Large intestine (tissue), 3 donors: ENCODE results near the gene BLMH. TPM values are rescaled to one million over a fixed set of nuclear protein-coding genes. Genes with fewer than 3 reads are reported as not detected.

Experiments
- DNase-seq, 2 donors: peaks; one replicate each; pipeline versions ENCODE4 v3.0.0 to v3.0.0-alpha.2; 2013
- H3K27ac ChIP-seq: one replicate; pipeline ENCODE4 v1.5.1; 2013; ENCODE audit warnings: low read length
- H3K27me3 ChIP-seq: 2 replicates; pipeline ENCODE4 v1.6.1; 2013; ENCODE audit warnings: low read length; ENCODE audit not compliant: control insufficient read depth, insufficient read depth
- H3K36me3 ChIP-seq: 2 replicates; pipeline ENCODE4 v1.6.1; 2013; ENCODE audit warnings: low read length; ENCODE audit not compliant: control insufficient read depth, insufficient read depth
- H3K4me1 ChIP-seq: one replicate; pipeline ENCODE4 v1.6.1; 2013; ENCODE audit warnings: low read length; ENCODE audit not compliant: control insufficient read depth, insufficient read depth
- H3K4me3 ChIP-seq: one replicate; pipeline ENCODE4 v1.5.1; 2013; ENCODE audit warnings: low read length
- H3K9me3 ChIP-seq: one replicate; pipeline ENCODE4 v1.6.1; 2013; ENCODE audit warnings: mild to moderate bottlenecking, low read depth, low read length, moderate library complexity; ENCODE audit not compliant: control insufficient read depth
- WGBS: methylation state at CpG from one replicate; pipeline ENCODE4 v1.1.5; 2013; ENCODE audit warnings: low lambda C conversion rate; ENCODE audit not compliant: insufficient coverage; 5-methylcytosine and 5-hydroxymethylcytosine counted together
- polyA plus RNA-seq: library from polyadenylated mRNA; unstranded; fragments of 120-200 nt; gene quantifications from one replicate; pipeline ENCODE4 v1.2.1, GENCODE V29; 2013

The BLMH gene
- polyA plus RNA-seq, 1 donor: 50.1 TPM

DNA sequence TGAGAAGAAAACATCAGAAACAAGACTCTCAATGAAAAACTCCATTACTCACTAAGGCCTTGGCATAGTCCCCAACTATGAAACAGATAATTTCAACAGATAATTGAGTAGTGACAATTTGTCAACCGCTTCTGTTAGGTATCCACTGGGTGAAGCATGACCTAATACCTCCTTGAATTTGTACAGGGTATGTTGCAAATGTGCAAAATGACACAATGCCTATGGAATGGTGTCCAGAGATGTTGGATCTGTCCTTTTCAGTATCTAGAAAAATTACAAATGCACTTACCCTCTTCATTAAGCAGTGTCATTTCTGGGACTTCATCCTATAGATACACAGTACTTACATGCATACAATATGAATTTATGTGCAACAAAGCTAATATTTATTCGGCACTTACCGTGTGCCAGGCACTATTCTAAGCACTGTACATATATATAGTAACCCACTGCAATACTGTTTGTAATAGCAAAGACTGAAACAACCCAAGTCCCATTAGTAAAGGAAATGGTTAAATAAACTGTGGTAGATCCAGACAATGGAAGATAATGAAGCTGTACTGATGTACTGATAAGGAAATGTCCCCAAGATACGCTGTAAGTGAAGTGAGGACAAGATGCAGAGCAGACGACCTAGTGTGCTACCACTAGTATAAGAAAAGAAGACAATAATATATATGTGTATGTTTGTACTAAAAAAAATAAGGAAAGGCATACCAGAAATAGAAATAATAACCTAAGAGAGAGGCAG lies 34.8 kb downstream of the BLMH start:
- WGBS: 33% methylated on average over 2 of the region's 5 CpGs
- no peaks in the 10 kb centered on the region for H3K27me3 ChIP-seq
- H3K4me1 ChIP-seq: no peaks in the 10 kb centered on the region
- DNase-seq: no peak
- H3K27ac ChIP-seq: no peak overlapping the region
- H3K4me3 ChIP-seq: no peak overlapping the region
- H3K36me3 ChIP-seq: peaks cover 60% of the 10 kb centered on the region
- H3K9me3 ChIP-seq: no peaks in the 10 kb centered on the region

DNA sequence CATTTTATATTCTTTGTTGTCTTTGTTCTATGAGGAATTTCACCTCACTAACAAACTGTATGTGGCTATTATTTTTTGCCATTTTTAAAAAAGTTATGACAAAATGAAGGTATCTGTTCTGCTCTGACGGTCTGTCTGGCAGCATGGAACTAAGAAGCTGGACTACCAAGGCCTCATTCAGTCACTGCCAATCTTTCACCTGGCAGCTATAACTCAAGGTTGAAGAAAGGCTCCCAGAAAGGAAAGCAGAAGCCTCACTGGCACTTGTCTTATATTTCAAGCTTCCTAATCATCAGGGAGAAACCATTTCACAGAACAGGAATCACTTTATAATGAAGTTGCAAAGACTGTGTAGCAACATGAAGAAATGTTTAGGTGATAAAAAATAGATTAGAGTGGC lies 37.6 kb downstream of the BLMH start:
- no peaks in the 10 kb centered on the region for H3K9me3 ChIP-seq
- H3K4me3 ChIP-seq: no peak overlapping the region
- no peak for DNase-seq
- H3K27ac ChIP-seq: no peak overlapping the region
- WGBS: no CpG with 5 or more reads among the region's 1 CpG
- H3K36me3 ChIP-seq: peaks cover 52% of the 10 kb centered on the region
- no peaks in the 10 kb centered on the region for H3K4me1 ChIP-seq
- H3K27me3 ChIP-seq: no peaks in the 10 kb centered on the region

DNA sequence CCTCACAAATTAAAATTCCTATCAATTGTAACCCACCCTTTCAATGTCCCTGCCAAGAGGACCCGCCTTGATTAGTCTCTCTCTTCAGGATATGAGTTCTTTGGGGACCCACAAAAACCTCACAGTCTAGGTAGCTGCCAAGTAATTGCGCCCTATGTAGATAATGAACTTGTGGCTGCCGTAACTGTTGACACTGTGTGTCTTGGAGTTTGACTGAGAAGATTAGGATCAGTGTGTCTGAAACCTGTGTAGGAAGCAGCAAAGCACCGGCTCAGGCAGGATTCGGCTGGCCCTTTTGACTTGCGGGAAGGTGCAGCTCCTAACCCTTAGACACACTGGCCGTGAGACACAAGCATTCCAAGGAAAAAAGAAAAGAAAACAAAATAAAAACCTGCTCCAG lies 38.4 kb downstream of the BLMH start:
- WGBS: 0% methylated on average over 1 of the region's 7 CpGs
- no peak overlapping the region for H3K4me3 ChIP-seq
- DNase-seq: no peak
- no peaks in the 10 kb centered on the region for H3K4me1 ChIP-seq
- no peaks in the 10 kb centered on the region for H3K27me3 ChIP-seq
- H3K36me3 ChIP-seq: peaks cover 51% of the 10 kb centered on the region
- no peak overlapping the region for H3K27ac ChIP-seq
- no peaks in the 10 kb centered on the region for H3K9me3 ChIP-seq

DNA sequence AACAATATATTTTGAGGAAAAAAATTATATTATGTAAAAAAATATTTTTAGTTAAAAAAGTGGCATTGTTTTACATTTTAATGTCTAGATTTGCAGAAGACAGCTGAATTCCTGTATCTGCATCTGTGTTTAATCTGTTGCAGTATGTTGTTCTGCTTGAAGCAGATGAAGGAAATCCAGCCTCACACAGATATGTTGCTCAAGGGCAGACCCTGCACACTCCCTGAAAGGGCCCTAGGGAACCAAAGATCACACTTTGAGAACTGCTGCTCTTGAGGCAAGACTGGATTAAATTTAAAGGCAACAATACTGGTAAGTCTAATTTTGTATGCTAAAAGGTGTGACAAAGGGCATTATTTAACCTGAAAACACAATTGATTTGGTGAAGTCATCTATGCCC lies 39.8 kb downstream of the BLMH start:
- no peak for DNase-seq
- Histone ChIP-seq H3K36me3 (peaks cover 49% of the 10 kb centered on the region), H3K4me1 (no peaks in the 10 kb centered on the region), H3K27ac (no peak overlapping the region), H3K27me3 (no peaks in the 10 kb centered on the region), H3K4me3 (no peak overlapping the region), H3K9me3 (no peaks in the 10 kb centered on the region)

DNA sequence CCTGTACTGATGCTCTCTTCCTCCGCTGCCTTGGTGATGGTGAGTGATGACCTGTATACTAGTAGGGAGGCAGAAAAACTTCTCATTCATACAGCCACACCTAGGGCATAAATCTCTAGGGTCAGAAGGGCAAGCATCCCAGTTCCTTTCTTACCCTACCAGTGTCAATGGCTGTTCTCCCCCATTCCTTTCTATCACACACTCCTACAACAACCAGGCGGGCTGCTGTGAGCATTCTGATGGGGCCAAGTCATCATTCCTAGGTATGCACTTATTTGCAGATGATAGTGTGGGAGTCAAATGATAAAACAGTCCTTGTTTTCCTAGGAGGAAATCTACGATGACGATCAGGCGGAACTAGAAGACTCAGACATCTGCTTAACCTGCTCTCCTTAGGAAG lies 42.3 kb downstream of the BLMH start:
- H3K36me3 ChIP-seq: peaks cover 42% of the 10 kb centered on the region
- no peak for DNase-seq
- H3K4me3 ChIP-seq: no peak overlapping the region
- no peak overlapping the region for H3K27ac ChIP-seq
- no peaks in the 10 kb centered on the region for H3K9me3 ChIP-seq
- H3K27me3 ChIP-seq: no peaks in the 10 kb centered on the region
- no peaks in the 10 kb centered on the region for H3K4me1 ChIP-seq
- no CpG with 5 or more reads among the region's 5 CpGs for WGBS

DNA sequence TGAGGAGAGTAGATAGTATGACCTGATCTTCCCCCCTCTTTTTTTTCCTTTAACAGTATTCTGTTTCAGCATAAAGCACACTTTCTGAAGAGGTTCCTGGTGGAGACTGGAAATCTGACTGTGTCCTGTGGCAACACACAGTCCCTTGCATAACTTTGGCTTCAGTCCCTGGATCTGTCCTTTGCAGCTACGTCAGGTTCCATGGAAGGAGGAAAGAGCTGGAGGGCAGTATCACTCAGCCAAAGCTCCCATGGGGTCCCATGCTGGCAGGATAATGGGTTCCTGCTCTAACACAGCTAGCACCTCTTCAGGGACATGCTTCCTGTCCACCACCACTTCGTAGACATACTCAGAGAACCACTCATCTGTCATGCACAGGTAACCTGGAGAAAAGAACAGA lies 43.0 kb downstream of the BLMH start:
- Histone ChIP-seq H3K36me3 (peaks cover 42% of the 10 kb centered on the region), H3K27ac (no peak overlapping the region), H3K27me3 (no peaks in the 10 kb centered on the region), H3K9me3 (no peaks in the 10 kb centered on the region), H3K4me1 (no peaks in the 10 kb centered on the region), H3K4me3 (no peak overlapping the region)
- no peak for DNase-seq
- no CpG with 5 or more reads among the region's 2 CpGs for WGBS

DNA sequence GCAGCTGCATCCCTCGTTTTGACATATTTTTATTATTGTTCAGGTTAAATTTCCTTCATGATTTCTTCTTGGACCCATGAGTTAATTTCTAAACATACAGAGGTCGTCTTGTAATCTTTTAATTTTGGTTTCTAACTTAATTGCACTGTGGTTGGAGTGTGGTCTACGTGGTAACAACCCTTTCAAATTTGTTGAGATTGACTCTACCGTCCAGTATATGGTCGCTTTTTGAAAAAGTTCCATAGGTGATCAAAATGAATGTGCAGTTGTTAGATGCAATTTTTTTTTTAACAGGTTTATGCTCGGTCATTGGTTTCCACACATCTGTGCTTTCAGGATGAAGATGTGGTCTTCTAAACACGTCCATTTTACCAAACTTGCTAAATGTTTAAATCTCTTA lies 45.3 kb downstream of the BLMH start:
- H3K4me3 ChIP-seq: no peak overlapping the region
- no peaks in the 10 kb centered on the region for H3K27me3 ChIP-seq
- H3K9me3 ChIP-seq: no peaks in the 10 kb centered on the region
- no peak overlapping the region for H3K27ac ChIP-seq
- H3K4me1 ChIP-seq: no peaks in the 10 kb centered on the region
- WGBS: 96% methylated on average over 4 of the region's 7 CpGs
- no peak for DNase-seq
- H3K36me3 ChIP-seq: peaks cover 27% of the 10 kb centered on the region

DNA sequence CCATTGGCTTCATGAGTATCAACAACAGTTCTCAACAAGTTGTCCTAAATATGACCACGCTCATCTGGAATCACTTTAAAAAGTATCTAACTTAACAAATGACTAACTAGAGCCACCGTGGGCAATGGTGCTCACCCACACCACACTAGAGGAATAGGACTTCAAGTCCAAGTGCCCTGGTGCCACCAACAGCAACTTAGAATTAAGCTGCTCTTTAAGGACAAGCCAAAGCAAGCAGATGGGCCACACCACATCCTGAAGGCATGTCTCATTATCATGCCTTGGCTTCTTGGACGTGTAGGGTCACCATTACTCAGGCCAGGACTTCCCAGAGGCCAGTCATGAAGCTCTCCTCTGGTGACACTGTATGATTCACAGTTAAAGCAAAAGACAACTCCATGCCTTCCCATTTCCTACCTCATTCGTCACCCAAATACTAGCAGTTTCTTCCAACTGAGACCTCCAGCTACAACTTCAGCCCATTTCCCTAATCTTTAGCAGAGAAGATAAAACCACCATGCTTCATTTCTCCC lies 46.8 kb downstream of the BLMH start:
- Histone ChIP-seq H3K27me3 (no peaks in the 10 kb centered on the region), H3K27ac (no peak overlapping the region), H3K4me1 (no peaks in the 10 kb centered on the region), H3K4me3 (no peak overlapping the region), H3K9me3 (no peaks in the 10 kb centered on the region), H3K36me3 (peaks cover 22% of the 10 kb centered on the region)
- DNase-seq: no peak
- WGBS: 100% methylated on average over 1 of the region's 4 CpGs

DNA sequence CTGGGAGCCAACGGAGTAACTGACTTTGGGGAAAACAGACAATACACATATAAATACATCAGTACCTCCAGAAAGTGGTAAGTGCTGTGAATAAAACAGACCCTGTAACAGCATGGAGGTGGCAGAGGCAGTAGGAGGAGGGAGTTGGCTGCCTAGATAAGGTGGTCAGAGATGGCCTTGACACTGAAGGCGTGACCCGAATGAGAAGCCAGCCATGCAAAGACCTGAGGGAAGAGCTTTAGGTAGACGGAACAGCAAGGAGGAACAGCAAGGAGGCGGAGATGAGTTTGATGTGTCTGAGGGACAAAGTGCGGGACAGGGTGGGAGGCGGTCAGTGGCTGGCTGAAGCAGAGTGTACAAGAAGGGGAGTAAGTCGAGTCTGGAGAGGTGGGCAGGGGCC lies 48.2 kb downstream of the BLMH start:
- peaks cover 9% of the 10 kb centered on the region for H3K36me3 ChIP-seq
- H3K27me3 ChIP-seq: peaks cover 9% of the 10 kb centered on the region
- H3K27ac ChIP-seq: no peak overlapping the region
- no peaks in the 10 kb centered on the region for H3K9me3 ChIP-seq
- WGBS: 84% methylated on average over 4 of the region's 8 CpGs
- DNase-seq: no peak
- peaks cover 5% of the 10 kb centered on the region for H3K4me1 ChIP-seq
- H3K4me3 ChIP-seq: no peak overlapping the region

DNA sequence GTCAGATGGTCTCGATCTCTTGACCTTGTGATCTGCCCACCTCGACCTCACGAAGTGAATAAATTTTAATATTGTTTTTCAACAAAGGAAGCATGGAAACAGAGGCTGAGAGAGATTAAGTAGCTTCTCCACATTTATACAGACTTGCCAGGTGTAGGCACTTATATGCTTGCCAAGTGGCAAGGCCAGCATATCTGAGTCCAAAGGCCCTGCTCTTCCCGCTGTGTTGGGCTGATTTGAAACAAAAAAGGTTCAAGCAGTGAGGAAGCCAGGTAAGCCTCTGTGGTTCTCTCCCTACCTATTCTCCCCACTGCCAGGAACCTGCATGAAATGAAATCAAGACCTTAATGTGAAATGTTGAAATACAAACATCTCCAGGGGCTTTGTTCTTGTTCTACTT lies 48.7 kb downstream of the BLMH start:
- Histone ChIP-seq H3K27me3 (peaks cover 14% of the 10 kb centered on the region), H3K27ac (no peak overlapping the region), H3K4me1 (peaks cover 11% of the 10 kb centered on the region), H3K9me3 (no peaks in the 10 kb centered on the region), H3K36me3 (peaks cover 4% of the 10 kb centered on the region), H3K4me3 (no peak overlapping the region)
- no peak for DNase-seq
- 100% methylated on average over 3 of the region's 4 CpGs for WGBS

DNA sequence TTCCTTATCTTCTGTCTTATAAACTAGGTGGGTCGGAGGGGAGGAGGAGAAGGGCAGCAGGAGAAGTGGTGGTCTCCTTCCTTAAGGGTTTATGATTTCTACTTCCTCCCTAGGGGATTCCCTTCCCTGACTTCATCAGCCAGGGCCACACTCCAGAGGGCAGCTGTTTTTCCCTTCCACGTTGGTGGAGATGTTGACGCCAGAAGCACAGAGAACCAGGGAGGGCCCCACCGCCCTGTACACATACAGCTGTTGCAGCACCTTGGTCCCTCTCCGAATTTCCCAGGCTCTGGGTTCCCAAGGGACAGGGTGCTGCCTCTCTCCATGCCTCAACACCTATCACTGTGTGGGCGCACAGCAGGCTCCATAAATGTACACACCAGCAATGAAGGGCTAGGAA lies 50.7 kb downstream of the BLMH start:
- H3K36me3 ChIP-seq: no peaks in the 10 kb centered on the region
- H3K4me3 ChIP-seq: no peak overlapping the region
- no peaks in the 10 kb centered on the region for H3K9me3 ChIP-seq
- H3K27ac ChIP-seq: no peak overlapping the region
- WGBS: no CpG with 5 or more reads among the region's 6 CpGs
- peaks cover 27% of the 10 kb centered on the region for H3K27me3 ChIP-seq
- H3K4me1 ChIP-seq: peaks cover 24% of the 10 kb centered on the region
- no peak for DNase-seq
